Measurements from ENCODE around the gene NTF4. TPM values are rescaled to one million over a fixed set of nuclear protein-coding genes. Genes with fewer than 3 reads are reported as not detected.

Gene NTF4
- total RNA-seq, 2 donors from 2014 or later, result not detected

DNA sequence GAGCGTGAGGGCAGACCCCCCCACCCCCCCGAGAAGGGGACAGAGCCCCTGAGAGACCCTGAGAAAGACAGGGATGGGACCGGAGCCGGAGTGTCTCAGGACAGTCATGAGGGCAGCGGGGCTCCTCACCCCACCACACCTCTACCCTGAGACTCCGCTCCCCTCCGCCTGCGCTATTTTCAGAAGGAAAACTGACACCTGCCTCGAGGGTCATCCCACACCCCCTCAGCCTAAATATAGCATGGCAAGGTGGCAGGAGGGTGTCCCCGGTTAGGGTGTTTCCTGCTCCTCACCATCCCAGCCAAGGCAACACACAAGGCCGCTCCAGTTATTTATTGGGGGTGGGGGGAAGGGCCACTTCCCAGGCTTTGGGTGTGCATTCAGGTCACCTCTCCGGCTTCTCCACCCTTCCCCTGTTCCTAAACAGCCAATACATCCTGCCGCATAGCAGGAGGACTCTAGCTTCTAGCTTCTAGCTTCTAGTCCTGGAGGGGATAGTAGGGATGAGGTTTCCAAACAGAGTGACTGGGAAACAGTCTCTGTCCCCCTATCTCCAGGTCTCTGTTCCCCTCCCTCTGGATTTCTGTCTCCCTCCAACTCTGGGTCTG lies 1.4 kb upstream of the NTF4 start:
- H3K27ac ChIP-seq, result no peak overlapping the region
- no peaks in the 10 kb centered on the region for H3K27me3 ChIP-seq (replicated peaks; ENCODE audit: insufficient read depth)
- no peak overlapping the region for H3K4me3 ChIP-seq
- ATAC-seq (ENCODE audit: insufficient number of reproducible peaks, low FRiP score, low read depth) (no peak), DNase-seq (ENCODE audit: low spot score) (no peak)
- H3K9me3 ChIP-seq, result no peaks in the 10 kb centered on the region
- TF ChIP-seq, protein P1, sequence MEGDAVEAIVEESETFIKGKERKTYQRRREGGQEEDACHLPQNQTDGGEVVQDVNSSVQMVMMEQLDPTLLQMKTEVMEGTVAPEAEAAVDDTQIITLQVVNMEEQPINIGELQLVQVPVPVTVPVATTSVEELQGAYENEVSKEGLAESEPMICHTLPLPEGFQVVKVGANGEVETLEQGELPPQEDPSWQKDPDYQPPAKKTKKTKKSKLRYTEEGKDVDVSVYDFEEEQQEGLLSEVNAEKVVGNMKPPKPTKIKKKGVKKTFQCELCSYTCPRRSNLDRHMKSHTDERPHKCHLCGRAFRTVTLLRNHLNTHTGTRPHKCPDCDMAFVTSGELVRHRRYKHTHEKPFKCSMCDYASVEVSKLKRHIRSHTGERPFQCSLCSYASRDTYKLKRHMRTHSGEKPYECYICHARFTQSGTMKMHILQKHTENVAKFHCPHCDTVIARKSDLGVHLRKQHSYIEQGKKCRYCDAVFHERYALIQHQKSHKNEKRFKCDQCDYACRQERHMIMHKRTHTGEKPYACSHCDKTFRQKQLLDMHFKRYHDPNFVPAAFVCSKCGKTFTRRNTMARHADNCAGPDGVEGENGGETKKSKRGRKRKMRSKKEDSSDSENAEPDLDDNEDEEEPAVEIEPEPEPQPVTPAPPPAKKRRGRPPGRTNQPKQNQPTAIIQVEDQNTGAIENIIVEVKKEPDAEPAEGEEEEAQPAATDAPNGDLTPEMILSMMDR (IDR thresholded peaks at IDR 0.05), result no peak
- no peaks in the 10 kb centered on the region for H3K4me1 ChIP-seq (ENCODE audit: control insufficient read depth in 1 of 2, low read depth in 2 of 2)
- H3K36me3 ChIP-seq, result no peaks in the 10 kb centered on the region

DNA sequence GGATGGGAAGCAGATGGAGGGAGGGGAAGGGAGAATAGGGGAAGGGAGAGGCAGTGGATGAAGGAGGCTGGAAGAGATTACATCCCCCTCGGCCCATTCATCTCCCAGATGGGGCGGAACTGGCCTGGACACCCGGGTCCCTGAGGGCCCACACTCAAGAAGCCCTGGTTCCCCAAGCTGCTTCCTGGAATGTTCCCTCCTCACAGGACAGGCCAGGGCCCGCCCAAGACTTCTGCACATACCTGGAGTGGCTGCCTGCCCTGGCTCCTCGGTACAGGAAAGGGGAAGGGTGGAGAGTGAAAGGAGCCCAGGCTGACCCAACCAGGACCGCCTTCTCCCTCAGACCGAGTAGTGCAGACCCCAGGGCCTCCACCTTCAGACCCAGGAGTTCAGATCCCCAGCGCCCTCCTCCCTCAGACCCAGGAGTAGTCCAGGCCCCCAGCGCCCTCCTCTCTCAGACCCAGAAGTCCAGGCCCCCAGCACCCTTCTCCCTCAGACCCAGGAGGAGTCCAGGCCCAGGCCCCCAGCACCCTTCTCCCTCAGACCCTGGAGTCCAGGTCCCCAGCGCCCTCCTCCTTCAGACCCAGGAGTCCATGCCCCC lies 489 bp downstream of the NTF4 start:
- Histone ChIP-seq H3K4me1 (ENCODE audit: control insufficient read depth in 1 of 2, low read depth in 2 of 2) (no peaks in the 10 kb centered on the region), H3K27me3 (replicated peaks; ENCODE audit: insufficient read depth) (no peaks in the 10 kb centered on the region), H3K4me3 (no peak overlapping the region), H3K9me3 (no peaks in the 10 kb centered on the region), H3K27ac (no peak overlapping the region), H3K36me3 (no peaks in the 10 kb centered on the region)
- DNase-seq (ENCODE audit: low spot score) (no peak), ATAC-seq (ENCODE audit: insufficient number of reproducible peaks, low FRiP score, low read depth) (no peak)
- TF ChIP-seq, protein P1 (IDR thresholded peaks at IDR 0.05), result no peak

DNA sequence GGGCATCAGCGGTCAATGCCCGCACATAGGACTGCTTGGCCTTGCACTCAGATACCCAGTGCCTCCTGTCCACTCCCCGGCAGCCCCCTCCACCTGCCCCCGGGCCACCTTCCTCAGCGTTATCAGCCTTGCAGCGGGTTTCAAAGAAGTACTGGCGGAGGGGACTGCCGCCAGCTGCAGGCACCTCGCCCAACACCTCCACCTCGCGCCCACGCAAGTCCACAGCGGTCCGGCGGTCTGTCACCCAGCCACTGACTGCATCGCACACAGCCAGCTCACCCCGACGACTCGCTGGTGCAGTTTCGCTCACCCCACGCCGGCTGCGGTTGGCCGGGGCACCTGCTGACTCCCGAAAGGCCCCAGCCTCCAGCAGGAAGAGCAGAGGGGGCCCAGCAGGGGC lies 3.2 kb downstream of the NTF4 start:
- ATAC-seq (ENCODE audit: insufficient number of reproducible peaks, low FRiP score, low read depth), result no peak
- H3K27ac ChIP-seq, result no peak overlapping the region
- no peaks in the 10 kb centered on the region for H3K36me3 ChIP-seq
- no peak overlapping the region for H3K4me3 ChIP-seq
- TF ChIP-seq, protein P1 (IDR thresholded peaks at IDR 0.05), result no peak
- no peaks in the 10 kb centered on the region for H3K9me3 ChIP-seq
- peaks cover 3 to 17% of the 10 kb centered on the region in 2 donors for H3K4me1 ChIP-seq (ENCODE audit: control insufficient read depth in 1 of 2, low read depth in 2 of 2)
- H3K27me3 ChIP-seq (replicated peaks; ENCODE audit: insufficient read depth), result no peaks in the 10 kb centered on the region
- no peak for DNase-seq (ENCODE audit: low spot score)

DNA sequence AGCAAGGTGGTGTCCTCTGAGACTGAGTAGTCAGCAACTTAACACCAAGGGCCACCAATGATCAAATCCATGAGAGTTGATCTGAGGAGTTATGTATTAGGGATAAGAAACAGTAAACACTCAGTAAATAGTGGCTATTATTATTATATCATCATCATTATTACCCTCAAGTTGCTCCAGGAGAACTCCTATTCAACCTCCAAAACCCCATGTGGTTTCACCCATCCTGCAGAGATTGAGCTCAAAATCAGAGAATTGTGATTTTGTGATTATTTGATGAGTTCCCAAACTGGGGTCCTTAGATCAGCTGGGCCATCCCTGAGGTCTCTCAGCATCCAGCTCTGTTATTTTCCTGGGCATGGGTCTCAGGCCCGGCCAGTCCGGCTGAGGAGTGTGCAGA lies 3.6 kb downstream of the NTF4 start:
- H3K9me3 ChIP-seq, result no peaks in the 10 kb centered on the region
- H3K27me3 ChIP-seq (replicated peaks; ENCODE audit: insufficient read depth), result no peaks in the 10 kb centered on the region
- no peak overlapping the region for H3K4me3 ChIP-seq
- DNase-seq (ENCODE audit: low spot score) (no peak), ATAC-seq (ENCODE audit: insufficient number of reproducible peaks, low FRiP score, low read depth) (no peak)
- H3K4me1 ChIP-seq (ENCODE audit: control insufficient read depth in 1 of 2, low read depth in 2 of 2), result peaks cover 3 to 18% of the 10 kb centered on the region in 2 donors
- no peaks in the 10 kb centered on the region for H3K36me3 ChIP-seq
- H3K27ac ChIP-seq, result no peak overlapping the region
- TF ChIP-seq, protein P1 (IDR thresholded peaks at IDR 0.05), result no peak

DNA sequence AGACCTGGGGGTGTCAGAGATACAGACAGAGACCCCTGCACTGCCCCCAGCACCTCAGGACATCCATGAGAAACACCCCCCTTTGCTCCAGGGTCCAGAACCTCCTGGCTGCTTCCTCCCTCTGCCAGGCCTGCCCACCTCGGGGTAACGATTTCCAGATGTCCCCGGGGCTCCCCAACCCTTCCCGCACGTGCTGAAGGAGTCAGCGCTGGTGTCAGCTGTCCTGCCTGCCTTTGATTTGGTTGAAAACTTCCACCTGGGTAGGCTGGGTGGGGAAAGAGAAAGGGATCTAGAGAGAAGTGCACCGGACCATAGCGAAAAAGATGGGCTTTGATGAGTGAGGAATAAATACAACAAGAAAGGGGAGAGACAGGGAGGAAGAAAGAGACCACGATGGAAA lies 5.6 kb downstream of the NTF4 start:
- no peak overlapping the region for H3K4me3 ChIP-seq
- H3K27ac ChIP-seq, result no peak overlapping the region
- DNase-seq (ENCODE audit: low spot score) (no peak), ATAC-seq (ENCODE audit: insufficient number of reproducible peaks, low FRiP score, low read depth) (no peak)
- no peaks in the 10 kb centered on the region for H3K36me3 ChIP-seq
- H3K4me1 ChIP-seq (ENCODE audit: control insufficient read depth in 1 of 2, low read depth in 2 of 2), result peaks cover 3 to 18% of the 10 kb centered on the region in 2 donors
- H3K9me3 ChIP-seq, result no peaks in the 10 kb centered on the region
- TF ChIP-seq, protein P1 (IDR thresholded peaks at IDR 0.05), result no peak
- no peaks in the 10 kb centered on the region for H3K27me3 ChIP-seq (replicated peaks; ENCODE audit: insufficient read depth)

Data from thoracic aorta (tissue), 2 donors.